ENCODE data around the gene PRDM13. TPM values are rescaled to one million over a fixed set of nuclear protein-coding genes. Genes with fewer than 3 reads are reported as not detected.

Gene PRDM13
- total RNA-seq, 1 donor from 2014 or later: not detected

DNA sequence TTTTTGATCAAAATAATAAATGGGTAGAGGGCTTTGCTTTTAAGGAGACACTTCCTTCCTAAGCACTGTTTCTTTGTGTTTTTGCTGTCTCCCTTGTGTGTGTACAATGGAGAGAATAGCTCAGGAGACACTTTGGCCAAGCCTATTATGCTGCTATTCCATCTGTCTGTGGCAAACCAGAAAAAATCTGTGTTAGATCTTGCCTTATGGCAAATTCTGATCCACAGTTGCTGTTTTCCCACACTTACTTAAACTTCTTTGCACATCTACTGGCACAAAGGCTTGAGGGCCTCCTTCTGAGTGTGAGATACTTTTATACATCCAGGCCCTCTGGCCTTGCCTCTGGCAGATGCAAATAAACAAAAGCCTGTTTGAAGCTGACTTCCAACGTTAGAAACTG lies 53.6 kb downstream of the PRDM13 start:
- Mint-ChIP-seq H3K27ac (ENCODE audit: unreplicated experiment) (no peak overlapping the region), H3K36me3 (ENCODE audit: low read depth, unreplicated experiment) (no peaks in the 10 kb centered on the region), H3K4me3 (ENCODE audit: unreplicated experiment) (no peak overlapping the region)

DNA sequence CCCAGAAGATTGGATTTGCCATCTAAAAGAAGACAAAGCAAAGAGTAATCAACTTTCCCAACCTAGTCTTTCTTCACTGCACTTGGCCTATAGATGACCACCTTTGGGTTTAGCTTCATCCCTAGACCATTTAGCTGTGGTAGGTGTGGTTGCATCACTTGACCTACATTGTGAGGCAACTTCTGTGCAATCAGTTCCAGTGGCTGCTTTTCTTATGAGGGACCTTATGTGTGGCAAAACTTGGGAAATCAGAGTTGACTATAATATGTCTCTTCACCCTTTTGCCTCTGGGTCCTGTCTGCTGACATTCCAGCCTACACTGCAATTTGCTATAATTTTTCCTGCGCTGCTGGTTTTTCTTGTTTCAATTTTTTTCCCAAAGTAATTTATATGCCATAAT lies 55.2 kb downstream of the PRDM13 start:
- no peaks in the 10 kb centered on the region for H3K9me3 Mint-ChIP-seq (ENCODE audit: unreplicated experiment)
- no peak overlapping the region for H3K4me3 Mint-ChIP-seq (ENCODE audit: unreplicated experiment)
- no peak for DNase-seq (ENCODE audit: low spot score)
- no peak overlapping the region for H3K27ac Mint-ChIP-seq (ENCODE audit: unreplicated experiment)
- no peaks in the 10 kb centered on the region for H3K36me3 Mint-ChIP-seq (ENCODE audit: low read depth, unreplicated experiment)
- H3K27me3 Mint-ChIP-seq (ENCODE audit: unreplicated experiment): peaks cover 4% of the 10 kb centered on the region
- TF ChIP-seq, protein P1, sequence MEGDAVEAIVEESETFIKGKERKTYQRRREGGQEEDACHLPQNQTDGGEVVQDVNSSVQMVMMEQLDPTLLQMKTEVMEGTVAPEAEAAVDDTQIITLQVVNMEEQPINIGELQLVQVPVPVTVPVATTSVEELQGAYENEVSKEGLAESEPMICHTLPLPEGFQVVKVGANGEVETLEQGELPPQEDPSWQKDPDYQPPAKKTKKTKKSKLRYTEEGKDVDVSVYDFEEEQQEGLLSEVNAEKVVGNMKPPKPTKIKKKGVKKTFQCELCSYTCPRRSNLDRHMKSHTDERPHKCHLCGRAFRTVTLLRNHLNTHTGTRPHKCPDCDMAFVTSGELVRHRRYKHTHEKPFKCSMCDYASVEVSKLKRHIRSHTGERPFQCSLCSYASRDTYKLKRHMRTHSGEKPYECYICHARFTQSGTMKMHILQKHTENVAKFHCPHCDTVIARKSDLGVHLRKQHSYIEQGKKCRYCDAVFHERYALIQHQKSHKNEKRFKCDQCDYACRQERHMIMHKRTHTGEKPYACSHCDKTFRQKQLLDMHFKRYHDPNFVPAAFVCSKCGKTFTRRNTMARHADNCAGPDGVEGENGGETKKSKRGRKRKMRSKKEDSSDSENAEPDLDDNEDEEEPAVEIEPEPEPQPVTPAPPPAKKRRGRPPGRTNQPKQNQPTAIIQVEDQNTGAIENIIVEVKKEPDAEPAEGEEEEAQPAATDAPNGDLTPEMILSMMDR (IDR thresholded peaks at IDR 0.05; ENCODE audit: unreplicated experiment): no peak
- no peaks in the 10 kb centered on the region for H3K4me1 Mint-ChIP-seq (ENCODE audit: unreplicated experiment)

More for the DNA sequence above, 53.6 kb downstream of the PRDM13 start:
- TF ChIP-seq, protein P1 (IDR thresholded peaks at IDR 0.05; ENCODE audit: unreplicated experiment): no peak
- Mint-ChIP-seq H3K9me3 (ENCODE audit: unreplicated experiment) (no peaks in the 10 kb centered on the region), H3K27me3 (ENCODE audit: unreplicated experiment) (peaks cover 3% of the 10 kb centered on the region), H3K4me1 (ENCODE audit: unreplicated experiment) (no peaks in the 10 kb centered on the region)
- DNase-seq (ENCODE audit: low spot score): no peak

- Mint-ChIP-seq H3K27ac (ENCODE audit: unreplicated experiment) (no peak overlapping the region), H3K4me3 (ENCODE audit: unreplicated experiment) (no peak overlapping the region), H3K9me3 (ENCODE audit: unreplicated experiment) (no peaks in the 10 kb centered on the region), H3K27me3 (ENCODE audit: unreplicated experiment) (peaks cover 5% of the 10 kb centered on the region), H3K4me1 (ENCODE audit: unreplicated experiment) (no peaks in the 10 kb centered on the region), H3K36me3 (ENCODE audit: low read depth, unreplicated experiment) (no peaks in the 10 kb centered on the region)
- DNase-seq (ENCODE audit: low spot score): no peak
- TF ChIP-seq, protein P1 (IDR thresholded peaks at IDR 0.05; ENCODE audit: unreplicated experiment): no peak
Observed at GRCh38 chr6:99662616-99663015, 56.0 kb downstream of the PRDM13 start.

Other genes starting within 250 kb of the PRDM13 start
- gene COQ3, start 212.6 kb upstream of the PRDM13 start, total RNA-seq (ENCODE audit: unreplicated experiment): 2.9 TPM
- 86.4 TPM for gene PNISR, start 181.5 kb upstream of the PRDM13 start, total RNA-seq (ENCODE audit: unreplicated experiment)
- 15.9 TPM for gene USP45, start 91.4 kb upstream of the PRDM13 start, total RNA-seq (ENCODE audit: unreplicated experiment)
- gene CCNC, start 38.2 kb upstream of the PRDM13 start, total RNA-seq (ENCODE audit: unreplicated experiment): 70.0 TPM